Spleen (tissue), 11 donors: ENCODE results near the gene SMIM15. TPM values are rescaled to one million over a fixed set of nuclear protein-coding genes. Genes with fewer than 3 reads are reported as not detected.

ENCODE experiments used
- DNase-seq: peaks from one replicate; pipeline ENCODE4 v3.0.0-alpha.2; 2020
- H3K27ac ChIP-seq, 8 donors: fragments of 200-600 bp; sonication (generic) in 7 of 8; 1 replicate in 4 of 8; 2 replicates in 4 of 8; pipeline versions ENCODE4 v1.5.0 to v1.8.0; 2016 to 2021; ENCODE audit warnings: inconsistent platforms in 4 of 8, mild to moderate bottlenecking in 4 of 8, moderate library complexity in 1 of 8
- H3K27me3 ChIP-seq, 7 donors: fragments of 200-600 bp; sonication (generic) in 6 of 7; replicated peaks in 1 of 7; 1 replicate in 4 of 7; 2 replicates in 3 of 7; pipeline versions ENCODE4 v1.5.0 to v1.8.0; 2016 to 2021; ENCODE audit warnings: inconsistent platforms in 3 of 7, mild to moderate bottlenecking in 1 of 7
- H3K36me3 ChIP-seq, 6 donors: fragments of 200-600 bp; sonication (generic) in 5 of 6; 1 replicate in 4 of 6; 2 replicates in 2 of 6; pipeline versions ENCODE4 v1.5.0 to v1.8.0; 2016 to 2021; ENCODE audit warnings: inconsistent platforms in 2 of 6
- H3K4me1 ChIP-seq, 6 donors: fragments of 200-600 bp; sonication (generic) in 5 of 6; 1 replicate in 3 of 6; 2 replicates in 3 of 6; pipeline versions ENCODE4 v1.5.0 to v1.8.0; 2016 to 2021; ENCODE audit warnings: inconsistent platforms in 3 of 6
- H3K4me3 ChIP-seq, 8 donors: fragments of 200-600 bp; sonication (generic) in 7 of 8; 1 replicate in 4 of 8; 2 replicates in 4 of 8; pipeline versions ENCODE4 v1.5.0 to v1.8.0; 2016 to 2021; ENCODE audit warnings: inconsistent platforms in 4 of 8, mild to moderate bottlenecking in 4 of 8, moderate library complexity in 2 of 8
- H3K9me3 ChIP-seq, 8 donors: fragments of 200-600 bp; sonication (generic) in 7 of 8; 1 replicate in 4 of 8; 2 replicates in 4 of 8; pipeline versions ENCODE4 v1.5.0 to v1.8.0; 2016 to 2021; ENCODE audit warnings: inconsistent platforms in 4 of 8
- CTCF ChIP-seq, 11 experiments: fragments of 200-600 bp in 7 of 11; fragments of 450-650 bp in 4 of 11; sonication (generic) in 4 of 11; IDR thresholded peaks in 8 of 11; conservative IDR thresholded peaks in 3 of 11; 1 replicate in 7 of 11; 2 replicates in 4 of 11; pipeline versions ENCODE4 v1.4.0 to v1.8.0; 2016 to 2021; ENCODE audit warnings: antibody characterized with exemption in 11 of 11, inconsistent platforms in 4 of 11, mild to moderate bottlenecking in 1 of 11
- POLR2A ChIP-seq, 3 donors: fragments of 450-650 bp; IDR thresholded peaks; one replicate each; pipeline ENCODE4 v1.5.1; 2017; ENCODE audit warnings: antibody characterized with exemption in 3 of 3, mild to moderate bottlenecking in 1 of 3
- POLR2AphosphoS5 ChIP-seq, 3 donors: sonication (generic); formaldehyde crosslinking; IDR thresholded peaks; one replicate each; pipeline ENCODE4 v1.5.1; 2017; ENCODE audit warnings: antibody characterized with exemption in 3 of 3
- WGBS, 5 donors: extraction: QIAGEN DNeasy Blood & Tissue Kit in 3 of 5; methylation state at CpG; one replicate each; pipeline versions ENCODE4 v1.1.5 to v1.1.7; 2013 to 2018; 5-methylcytosine and 5-hydroxymethylcytosine counted together
- intact Hi-C: fragments of 100-400 bp; cut with DNase I; formaldehyde crosslinking; loops from one replicate; pipeline ENCODE4 v1.15.0; 2023; ENCODE audit warnings: low total_unique reads
- polyA plus RNA-seq, 3 donors: library from polyadenylated mRNA; stranded (reverse); fragments of 200-250 nt; gene quantifications; one replicate each; pipeline ENCODE4 v1.2.1, GENCODE V29; 2013
- total RNA-seq, 7 donors: library from RNA; depleted of rRNA in 3 of 7; stranded (reverse); fragments of >200 nt in 3 of 7; fragmentation: NEBNext Ultra II Directional in 4 of 7; extraction: Animal tissue kit (Norgen Biotek cat#: 25700) in 4 of 7; gene quantifications; one replicate each; pipeline versions ENCODE4 v1.1.0 to v1.2.1, GENCODE V29; 2016 to 2021
- donor health status: healthy with polysubstance abuse.
- donor health status: DM: no; HTN: no; CAD: no; lungs with moderate emphysema.
- donor health status: DM: no; HTN: no; CAD: no.
- donor health status: Bipolar disorder and iron deficiency.
- donor health status: healthy.
- donor health status: DM: no; HTN: no; CAD: no.
- donor health status: DM: yes; HTN: yes; CAD: no.

Gene SMIM15
- total and polyA plus RNA-seq, 10 donors: 14.4 to 42.9 (median 30.7) TPM

GRCh38 chr5:61163905-61164304, 1.6 kb upstream of the SMIM15 start:
- TF ChIP-seq POLR2A (IDR thresholded peaks at IDR 0.05): no peak
- no peak for TF ChIP-seq POLR2AphosphoS5 (IDR thresholded peaks at IDR 0.05)
- no peak for TF ChIP-seq CTCF (IDR thresholded peaks at IDR 0.05 in 8 of 11, conservative IDR thresholded peaks at IDR 0.05 in 3 of 11)
- Histone ChIP-seq H3K27me3 (no peaks in the 10 kb centered on the region), H3K9me3 (no peaks in the 10 kb centered on the region), H3K4me3 (peak overlapping the region in 1 of 8 donors; percentile 90), H3K36me3 (peaks cover 0 to 21% (median 12%) of the 10 kb centered on the region in 6 donors), H3K4me1 (peaks cover 8 to 53% (median 34%) of the 10 kb centered on the region in 6 donors), H3K27ac (no peak overlapping the region)
- intact Hi-C loops: loop anchor here (10.0 kb wide), 1 partner anchor 171 kb away; the partner anchor contains the start of gene ZSWIM6
- no peak for DNase-seq
- WGBS, 5 donors: 91 to 97% (median 95%) methylated on average over 13 of the region's 13 CpGs

DNA sequence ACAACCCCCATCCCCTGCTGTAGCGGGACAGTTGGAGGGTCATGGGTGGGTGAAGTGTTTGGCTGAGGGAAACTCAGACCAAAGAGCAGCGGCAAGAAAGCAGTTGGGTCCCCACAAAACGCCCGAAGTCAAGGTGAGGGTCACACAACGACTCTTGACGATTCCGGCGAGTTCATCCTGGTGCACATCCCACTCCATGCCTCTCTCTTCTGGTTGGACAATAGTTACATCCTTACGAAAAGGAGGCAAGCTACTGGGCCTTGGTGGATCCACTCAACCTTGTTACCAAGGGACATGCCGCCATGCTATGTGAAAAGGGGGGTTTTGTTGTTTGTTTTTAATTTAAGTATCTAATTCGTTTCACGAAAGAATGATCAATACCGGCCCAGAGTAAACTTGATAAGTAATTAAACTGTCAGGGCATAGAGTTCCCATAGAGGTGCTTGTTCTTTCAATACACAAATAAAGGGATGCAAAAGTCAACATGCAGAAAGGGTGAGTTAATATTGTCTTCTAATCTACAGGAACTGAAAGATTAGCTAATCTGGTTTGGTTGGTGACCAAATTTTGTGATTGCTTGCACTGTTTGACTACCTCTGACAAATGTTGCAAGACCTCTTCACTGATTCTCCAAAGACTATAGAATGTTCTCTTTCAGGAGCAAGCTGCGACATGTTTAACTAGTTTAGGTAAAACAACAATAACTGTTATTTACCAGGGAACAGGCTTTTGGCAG, 732 bp upstream of the SMIM15 start:
- 45 to 61% (median 53%) methylated on average over 14 of the region's 14 CpGs for WGBS, 5 donors

GRCh38 chr5:61160497-61160896, 1.8 kb downstream of the SMIM15 start:
- H3K4me1 ChIP-seq: peaks cover 8 to 59% (median 39%) of the 10 kb centered on the region in 6 donors
- peaks cover 0 to 11% (median 3%) of the 10 kb centered on the region in 8 donors for H3K9me3 ChIP-seq
- H3K4me3 ChIP-seq: peak overlapping the region in 1 of 8 donors; percentile 90
- DNase-seq: no peak
- TF ChIP-seq POLR2AphosphoS5 (IDR thresholded peaks at IDR 0.05) (no peak), CTCF (IDR thresholded peaks at IDR 0.05 in 8 of 11, conservative IDR thresholded peaks at IDR 0.05 in 3 of 11) (no peak), POLR2A (IDR thresholded peaks at IDR 0.05) (no peak)
- no peaks in the 10 kb centered on the region for H3K27me3 ChIP-seq
- intact Hi-C loops: loop anchor here (10.0 kb wide), 1 partner anchor 174 kb away; the partner anchor contains the start of gene ZSWIM6
- 75 to 90% (median 88%) methylated on average over 3 of the region's 3 CpGs for WGBS, 5 donors
- peak overlapping the region in 1 of 8 donors; percentile 17 for H3K27ac ChIP-seq
- H3K36me3 ChIP-seq: peaks cover 0 to 54% (median 16%) of the 10 kb centered on the region in 6 donors

More for the DNA sequence above, 732 bp upstream of the SMIM15 start:
- Histone ChIP-seq H3K4me1 (peaks cover 8 to 63% (median 39%) of the 10 kb centered on the region in 6 donors), H3K27ac (peak overlapping the region; percentile 91 to 96 (median 94)), H3K27me3 (no peaks in the 10 kb centered on the region), H3K36me3 (peaks cover 0 to 30% (median 14%) of the 10 kb centered on the region in 6 donors), H3K9me3 (no peaks in the 10 kb centered on the region), H3K4me3 (peak overlapping the region; percentile 74 to 91 (median 76))
- intact Hi-C loops: loop anchor here (10.0 kb wide), 1 partner anchor 172 kb away; the partner anchor contains the start of gene ZSWIM6
- TF ChIP-seq CTCF (IDR thresholded peaks at IDR 0.05 in 8 of 11, conservative IDR thresholded peaks at IDR 0.05 in 3 of 11): no peak
- no peak for TF ChIP-seq POLR2AphosphoS5 (IDR thresholded peaks at IDR 0.05)
- TF ChIP-seq POLR2A (IDR thresholded peaks at IDR 0.05): no peak
- DNase-seq: no peak

DNA sequence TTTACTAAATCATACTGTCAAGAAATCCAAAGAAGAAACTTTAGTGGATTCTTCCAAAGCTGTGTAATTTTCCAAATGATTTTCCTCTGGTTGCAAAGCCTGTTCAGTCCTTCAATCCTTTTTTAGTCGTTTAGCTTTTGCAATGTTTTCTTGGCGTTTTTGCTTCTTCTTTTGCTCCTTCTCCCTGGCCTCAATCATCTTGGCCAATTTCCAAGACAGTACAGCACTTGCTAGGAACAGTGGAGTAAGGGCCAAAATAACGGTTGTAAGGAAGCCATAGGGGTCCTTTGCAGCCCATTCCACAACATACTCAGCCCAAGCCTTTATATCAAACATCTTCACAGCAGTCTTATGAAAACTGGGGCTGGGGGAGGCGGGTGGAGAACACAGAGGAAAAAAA, 2.4 kb downstream of the SMIM15 start:
- Histone ChIP-seq H3K36me3 (peaks cover 0 to 59% (median 16%) of the 10 kb centered on the region in 6 donors), H3K4me3 (no peak overlapping the region), H3K9me3 (peaks cover 0 to 18% (median 7%) of the 10 kb centered on the region in 8 donors), H3K4me1 (peaks cover 8 to 59% (median 39%) of the 10 kb centered on the region in 6 donors), H3K27ac (peak overlapping the region in 1 of 8 donors; percentile 17), H3K27me3 (no peaks in the 10 kb centered on the region)
- no peak for DNase-seq
- intact Hi-C loops: loop anchor here (10.0 kb wide), 1 partner anchor 175 kb away; the partner anchor contains the start of gene ZSWIM6
- WGBS, 5 donors: 51 to 74% (median 65%) methylated on average over 4 of the region's 4 CpGs
- no peak for TF ChIP-seq POLR2AphosphoS5 (IDR thresholded peaks at IDR 0.05)
- no peak for TF ChIP-seq CTCF (IDR thresholded peaks at IDR 0.05 in 8 of 11, conservative IDR thresholded peaks at IDR 0.05 in 3 of 11)
- no peak for TF ChIP-seq POLR2A (IDR thresholded peaks at IDR 0.05)
